Measurements from ENCODE around the gene EPHA8. TPM values are rescaled to one million over a fixed set of nuclear protein-coding genes. Genes with fewer than 3 reads are reported as not detected.

Gene EPHA8
- total and polyA plus RNA-seq, 2 of the 13 experiments (the other 11 are each of a cell fraction or from before 2014, with no cell fraction given): not detected

DNA sequence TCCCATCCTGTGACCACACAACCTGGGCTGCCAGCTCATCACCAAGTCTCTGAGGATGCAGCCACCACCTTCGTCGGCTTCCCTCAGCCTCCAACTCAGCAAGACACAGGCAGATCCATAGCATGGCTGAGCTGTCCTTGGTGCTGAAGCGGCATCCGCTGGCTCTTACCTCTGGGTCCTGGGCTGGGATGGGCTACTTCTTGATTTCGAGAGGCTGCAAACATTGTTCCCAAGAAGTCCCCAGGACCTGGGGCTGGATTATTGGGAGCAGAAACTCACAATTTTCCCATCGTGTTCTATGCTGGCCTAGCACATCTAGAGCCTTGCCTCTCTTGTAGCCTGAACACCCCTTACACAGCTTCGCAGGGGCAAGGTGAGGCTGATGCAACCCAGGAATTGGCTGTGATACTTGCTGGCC lies 48.2 kb downstream of the EPHA8 start (continued):
- TF ChIP-seq, protein P1, sequence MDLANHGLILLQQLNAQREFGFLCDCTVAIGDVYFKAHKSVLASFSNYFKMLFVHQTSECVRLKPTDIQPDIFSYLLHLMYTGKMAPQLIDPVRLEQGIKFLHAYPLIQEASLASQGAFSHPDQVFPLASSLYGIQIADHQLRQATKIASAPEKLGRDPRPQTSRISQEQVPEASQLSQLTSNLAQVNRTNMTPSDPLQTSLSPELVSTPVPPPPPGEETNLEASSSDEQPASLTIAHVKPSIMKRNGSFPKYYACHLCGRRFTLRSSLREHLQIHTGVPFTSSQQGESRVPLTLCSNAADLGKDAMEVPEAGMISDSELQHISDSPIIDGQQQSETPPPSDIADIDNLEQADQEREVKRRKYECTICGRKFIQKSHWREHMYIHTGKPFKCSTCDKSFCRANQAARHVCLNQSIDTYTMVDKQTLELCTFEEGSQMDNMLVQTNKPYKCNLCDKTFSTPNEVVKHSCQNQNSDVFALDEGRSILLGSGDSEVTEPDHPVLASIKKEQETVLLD (CRISPR knock-in tag; IDR thresholded peaks at IDR 0.05; ENCODE audit: low read depth): no peak
- TF ChIP-seq MYNN (CRISPR knock-in tag; IDR thresholded peaks at IDR 0.05; ENCODE audit: low read depth) (no peak), EP300 (IDR thresholded peaks at IDR 0.05; ENCODE audit: low read depth in 2 of 2, low read length in 2 of 2) (no peak), EP300 (CRISPR knock-in tag; IDR thresholded peaks at IDR 0.05; ENCODE audit: borderline replicate concordance) (no peak), ZNF264 (CRISPR knock-in tag; IDR thresholded peaks at IDR 0.05) (no peak), ELF1 (CRISPR knock-in tag; IDR thresholded peaks at IDR 0.05) (no peak), CCDC6 (CRISPR knock-in tag; IDR thresholded peaks at IDR 0.05) (no peak), ZNF557 (CRISPR knock-in tag; IDR thresholded peaks at IDR 0.05) (no peak), ZNF296 (CRISPR knock-in tag; conservative IDR thresholded peaks at IDR 0.05) (no peak), ZNF740 (CRISPR knock-in tag; IDR thresholded peaks at IDR 0.05) (no peak), ZNF720 (CRISPR knock-in tag; IDR thresholded peaks at IDR 0.05) (no peak), MNT (IDR thresholded peaks at IDR 0.05) (no peak), ELK4 (CRISPR knock-in tag; IDR thresholded peaks at IDR 0.05; ENCODE audit: borderline replicate concordance) (no peak), ZNF207 (IDR thresholded peaks at IDR 0.05; ENCODE audit: borderline replicate concordance) (no peak), ZSCAN29 (CRISPR knock-in tag; conservative IDR thresholded peaks at IDR 0.05) (no peak), ZBTB26 (CRISPR knock-in tag; IDR thresholded peaks at IDR 0.05; ENCODE audit: borderline replicate concordance) (peak; percentile 70; the same call in 1 of the 2 replicates), ZMYM2 (CRISPR knock-in tag; IDR thresholded peaks at IDR 0.05) (no peak), JUN (CRISPR knock-in tag; IDR thresholded peaks at IDR 0.05) (no peak), THYN1 (CRISPR knock-in tag; IDR thresholded peaks at IDR 0.05; ENCODE audit: borderline replicate concordance, low read depth) (no peak), ZNF3 (CRISPR knock-in tag; IDR thresholded peaks at IDR 0.05) (no peak), PHF8 (CRISPR knock-in tag; IDR thresholded peaks at IDR 0.05) (no peak), ZNF530 (CRISPR knock-in tag; IDR thresholded peaks at IDR 0.05; ENCODE audit: low read depth) (0 out of 2 replicates have a peak, but pooled peaks have one; percentile 41), ZNF484 (CRISPR knock-in tag; IDR thresholded peaks at IDR 0.05; ENCODE audit: borderline replicate concordance, low read depth) (no peak), REXO4 (CRISPR knock-in tag; IDR thresholded peaks at IDR 0.05; ENCODE audit: borderline replicate concordance) (no peak)
- TF ChIP-seq, protein P2, sequence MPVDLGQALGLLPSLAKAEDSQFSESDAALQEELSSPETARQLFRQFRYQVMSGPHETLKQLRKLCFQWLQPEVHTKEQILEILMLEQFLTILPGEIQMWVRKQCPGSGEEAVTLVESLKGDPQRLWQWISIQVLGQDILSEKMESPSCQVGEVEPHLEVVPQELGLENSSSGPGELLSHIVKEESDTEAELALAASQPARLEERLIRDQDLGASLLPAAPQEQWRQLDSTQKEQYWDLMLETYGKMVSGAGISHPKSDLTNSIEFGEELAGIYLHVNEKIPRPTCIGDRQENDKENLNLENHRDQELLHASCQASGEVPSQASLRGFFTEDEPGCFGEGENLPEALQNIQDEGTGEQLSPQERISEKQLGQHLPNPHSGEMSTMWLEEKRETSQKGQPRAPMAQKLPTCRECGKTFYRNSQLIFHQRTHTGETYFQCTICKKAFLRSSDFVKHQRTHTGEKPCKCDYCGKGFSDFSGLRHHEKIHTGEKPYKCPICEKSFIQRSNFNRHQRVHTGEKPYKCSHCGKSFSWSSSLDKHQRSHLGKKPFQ (CRISPR knock-in tag; IDR thresholded peaks at IDR 0.05; ENCODE audit: insufficient replicate concordance): no peak
